ENCODE results near the gene ENSA.
"Not testable (repeated sequence)": the region's sequence is repeated elsewhere in the genome, so short reads cannot be mapped to it uniquely, and the experiment has no call there.

Gene ENSA

GRCh38 chr1:150621497-150622302 lies 7.7 kb downstream of the ENSA start:
- DNase-seq: peak; percentile 72

- no peak for DNase-seq
These were observed 8.5 kb downstream of the ENSA start for GRCh38 chr1:150620919-150621318.

GRCh38 chr1:150619576-150620509 lies 9.6 kb downstream of the ENSA start:
- no peak for DNase-seq

- DNase-seq: no peak
These were observed 13.8 kb downstream of the ENSA start for GRCh38 chr1:150615346-150616201.

- no peak for DNase-seq
These were observed 16.1 kb downstream of the ENSA start for GRCh38 chr1:150613061-150613920.

GRCh38 chr1:150612014-150612345 lies 17.4 kb downstream of the ENSA start:
- no peak for DNase-seq

GRCh38 chr1:150610576-150610975 lies 18.8 kb downstream of the ENSA start:
- no peak for DNase-seq

- DNase-seq: no peak
These were observed 19.7 kb downstream of the ENSA start for GRCh38 chr1:150609732-150610131.

GRCh38 chr1:150606463-150607142 lies 22.8 kb downstream of the ENSA start:
- no peak for DNase-seq

GRCh38 chr1:150605451-150605731 lies 24.0 kb downstream of the ENSA start:
- not testable (repeated sequence) for DNase-seq

GRCh38 chr1:150604226-150604588 lies 25.2 kb downstream of the ENSA start:
- DNase-seq: no peak

GRCh38 chr1:150603711-150604110 lies 25.7 kb downstream of the ENSA start:
- no peak for DNase-seq

GRCh38 chr1:150602372-150602771 lies 27.0 kb downstream of the ENSA start:
- not testable (repeated sequence) for DNase-seq

GRCh38 chr1:150601540-150601939 lies 27.9 kb downstream of the ENSA start:
- no peak for DNase-seq

GRCh38 chr1:150598346-150598745 lies 31.1 kb downstream of the ENSA start:
- not testable (repeated sequence) for DNase-seq

GRCh38 chr1:150596976-150597375 lies 32.4 kb downstream of the ENSA start:
- no peak for DNase-seq

GRCh38 chr1:150596095-150596892 lies 33.1 kb downstream of the ENSA start:
- no peak for DNase-seq

- no peak for DNase-seq
These were observed 47.0 kb downstream of the ENSA start for GRCh38 chr1:150582371-150582770.

GRCh38 chr1:150581962-150582361 lies 47.5 kb downstream of the ENSA start:
- DNase-seq: not testable (repeated sequence)

GRCh38 chr1:150581437-150581836 lies 48.0 kb downstream of the ENSA start:
- DNase-seq: not testable (repeated sequence)

GRCh38 chr1:150580966-150581365 lies 48.4 kb downstream of the ENSA start:
- DNase-seq: not testable (repeated sequence)

Data from activated CD8-positive, alpha-beta memory T cell treated with anti-CD3 and anti-CD28 coated beads for 24 hours (primary cell).